Measurements from ENCODE around the gene PPP4R1.

The PPP4R1 gene

GRCh38 chr18:9563331-9563730 is 51.0 kb downstream of the PPP4R1 start:
- no peaks in the 10 kb centered on the region for H3K27me3 Mint-ChIP-seq
- H3K27ac Mint-ChIP-seq: peak overlapping the region; percentile 71
- intact Hi-C loops (cut with micrococcal nuclease): no loop called here
- peaks cover 69% of the 10 kb centered on the region for H3K36me3 Mint-ChIP-seq (ENCODE audit: low read depth)
- H3K4me1 Mint-ChIP-seq (ENCODE audit: low read depth): peaks cover 60% of the 10 kb centered on the region
- no peaks in the 10 kb centered on the region for H3K9me3 Mint-ChIP-seq
- no peak overlapping the region for H3K4me3 Mint-ChIP-seq

GRCh38 chr18:9562584-9562983 is 51.8 kb downstream of the PPP4R1 start:
- Mint-ChIP-seq H3K27ac (peak overlapping the region; percentile 71), H3K9me3 (no peaks in the 10 kb centered on the region), H3K27me3 (no peaks in the 10 kb centered on the region), H3K4me3 (peak overlapping the region; percentile 30), H3K4me1 (ENCODE audit: low read depth) (peaks cover 68% of the 10 kb centered on the region), H3K36me3 (ENCODE audit: low read depth) (peaks cover 72% of the 10 kb centered on the region)
- intact Hi-C loops (cut with micrococcal nuclease): no loop called here

GRCh38 chr18:9561759-9562158 is 52.6 kb downstream of the PPP4R1 start:
- no peaks in the 10 kb centered on the region for H3K27me3 Mint-ChIP-seq
- peaks cover 72% of the 10 kb centered on the region for H3K36me3 Mint-ChIP-seq (ENCODE audit: low read depth)
- H3K4me1 Mint-ChIP-seq (ENCODE audit: low read depth): peaks cover 70% of the 10 kb centered on the region
- no peaks in the 10 kb centered on the region for H3K9me3 Mint-ChIP-seq
- peak overlapping the region; percentile 71 for H3K27ac Mint-ChIP-seq
- intact Hi-C loops (cut with micrococcal nuclease): no loop called here
- H3K4me3 Mint-ChIP-seq: no peak overlapping the region

- Mint-ChIP-seq H3K27me3 (no peaks in the 10 kb centered on the region), H3K36me3 (ENCODE audit: low read depth) (peaks cover 78% of the 10 kb centered on the region), H3K4me1 (ENCODE audit: low read depth) (peaks cover 58% of the 10 kb centered on the region), H3K9me3 (no peaks in the 10 kb centered on the region), H3K4me3 (no peak overlapping the region), H3K27ac (no peak overlapping the region)
- intact Hi-C loops (cut with micrococcal nuclease): no loop called here
Observed at GRCh38 chr18:9559253-9559652, 55.1 kb downstream of the PPP4R1 start.

GRCh38 chr18:9558387-9559064 is 55.8 kb downstream of the PPP4R1 start:
- no peaks in the 10 kb centered on the region for H3K27me3 Mint-ChIP-seq
- no peaks in the 10 kb centered on the region for H3K9me3 Mint-ChIP-seq
- intact Hi-C loops (cut with micrococcal nuclease): no loop called here
- H3K27ac Mint-ChIP-seq: peak overlapping the region; percentile 85
- peak overlapping the region; percentile 15 for H3K4me3 Mint-ChIP-seq
- peaks cover 52% of the 10 kb centered on the region for H3K4me1 Mint-ChIP-seq (ENCODE audit: low read depth)
- H3K36me3 Mint-ChIP-seq (ENCODE audit: low read depth): peaks cover 86% of the 10 kb centered on the region

GRCh38 chr18:9557250-9557943 is 57.0 kb downstream of the PPP4R1 start:
- intact Hi-C loops (cut with micrococcal nuclease): no loop called here
- Mint-ChIP-seq H3K4me1 (ENCODE audit: low read depth) (peaks cover 40% of the 10 kb centered on the region), H3K27me3 (no peaks in the 10 kb centered on the region), H3K36me3 (ENCODE audit: low read depth) (peaks cover 89% of the 10 kb centered on the region), H3K27ac (no peak overlapping the region), H3K4me3 (no peak overlapping the region), H3K9me3 (no peaks in the 10 kb centered on the region)

GRCh38 chr18:9552616-9553015 is 61.7 kb downstream of the PPP4R1 start:
- intact Hi-C loops (cut with micrococcal nuclease): no loop called here
- no peaks in the 10 kb centered on the region for H3K9me3 Mint-ChIP-seq
- H3K36me3 Mint-ChIP-seq (ENCODE audit: low read depth): peaks cover 100% of the 10 kb centered on the region
- H3K4me1 Mint-ChIP-seq (ENCODE audit: low read depth): peaks cover 2% of the 10 kb centered on the region
- H3K27me3 Mint-ChIP-seq: no peaks in the 10 kb centered on the region
- no peak overlapping the region for H3K4me3 Mint-ChIP-seq
- no peak overlapping the region for H3K27ac Mint-ChIP-seq

- peaks cover 100% of the 10 kb centered on the region for H3K36me3 Mint-ChIP-seq (ENCODE audit: low read depth)
- no peaks in the 10 kb centered on the region for H3K27me3 Mint-ChIP-seq
- no peaks in the 10 kb centered on the region for H3K4me1 Mint-ChIP-seq (ENCODE audit: low read depth)
- no peak overlapping the region for H3K27ac Mint-ChIP-seq
- no peak overlapping the region for H3K4me3 Mint-ChIP-seq
- H3K9me3 Mint-ChIP-seq: no peaks in the 10 kb centered on the region
- intact Hi-C loops (cut with micrococcal nuclease): no loop called here
Observed at GRCh38 chr18:9552191-9552590, 62.2 kb downstream of the PPP4R1 start.

- Mint-ChIP-seq H3K27ac (no peak overlapping the region), H3K27me3 (no peaks in the 10 kb centered on the region), H3K36me3 (ENCODE audit: low read depth) (peaks cover 100% of the 10 kb centered on the region), H3K4me3 (no peak overlapping the region), H3K9me3 (no peaks in the 10 kb centered on the region), H3K4me1 (ENCODE audit: low read depth) (no peaks in the 10 kb centered on the region)
- intact Hi-C loops (cut with micrococcal nuclease): no loop called here
Observed at GRCh38 chr18:9550429-9550828, 63.9 kb downstream of the PPP4R1 start.

GRCh38 chr18:9549405-9549804 is 65.0 kb downstream of the PPP4R1 start:
- Mint-ChIP-seq H3K9me3 (no peaks in the 10 kb centered on the region), H3K4me1 (ENCODE audit: low read depth) (peaks cover 8% of the 10 kb centered on the region), H3K4me3 (no peak overlapping the region), H3K36me3 (ENCODE audit: low read depth) (peaks cover 97% of the 10 kb centered on the region), H3K27ac (no peak overlapping the region), H3K27me3 (no peaks in the 10 kb centered on the region)
- intact Hi-C loops (cut with micrococcal nuclease): no loop called here

- intact Hi-C loops (cut with micrococcal nuclease): no loop called here
- Mint-ChIP-seq H3K27ac (no peak overlapping the region), H3K36me3 (ENCODE audit: low read depth) (peaks cover 84% of the 10 kb centered on the region), H3K4me3 (no peak overlapping the region), H3K4me1 (ENCODE audit: low read depth) (peaks cover 22% of the 10 kb centered on the region), H3K27me3 (no peaks in the 10 kb centered on the region), H3K9me3 (no peaks in the 10 kb centered on the region)
Observed at GRCh38 chr18:9547782-9548181, 66.6 kb downstream of the PPP4R1 start.

GRCh38 chr18:9546468-9546867 is 67.9 kb downstream of the PPP4R1 start:
- intact Hi-C loops (cut with micrococcal nuclease): no loop called here
- Mint-ChIP-seq H3K4me3 (no peak overlapping the region), H3K9me3 (no peaks in the 10 kb centered on the region), H3K4me1 (ENCODE audit: low read depth) (peaks cover 22% of the 10 kb centered on the region), H3K27me3 (no peaks in the 10 kb centered on the region), H3K36me3 (ENCODE audit: low read depth) (peaks cover 70% of the 10 kb centered on the region), H3K27ac (no peak overlapping the region)

GRCh38 chr18:9545029-9545428 is 69.3 kb downstream of the PPP4R1 start:
- no peaks in the 10 kb centered on the region for H3K9me3 Mint-ChIP-seq
- peak overlapping the region; percentile 21 for H3K27ac Mint-ChIP-seq
- H3K4me3 Mint-ChIP-seq: no peak overlapping the region
- H3K4me1 Mint-ChIP-seq (ENCODE audit: low read depth): peaks cover 22% of the 10 kb centered on the region
- H3K36me3 Mint-ChIP-seq (ENCODE audit: low read depth): peaks cover 64% of the 10 kb centered on the region
- H3K27me3 Mint-ChIP-seq: no peaks in the 10 kb centered on the region
- intact Hi-C loops (cut with micrococcal nuclease): no loop called here

- Mint-ChIP-seq H3K36me3 (ENCODE audit: low read depth) (peaks cover 58% of the 10 kb centered on the region), H3K4me1 (ENCODE audit: low read depth) (peaks cover 22% of the 10 kb centered on the region), H3K4me3 (no peak overlapping the region), H3K27ac (no peak overlapping the region), H3K9me3 (no peaks in the 10 kb centered on the region), H3K27me3 (no peaks in the 10 kb centered on the region)
- intact Hi-C loops (cut with micrococcal nuclease): no loop called here
Observed at GRCh38 chr18:9542924-9543323, 71.4 kb downstream of the PPP4R1 start.

- Mint-ChIP-seq H3K27ac (no peak overlapping the region), H3K4me3 (no peak overlapping the region), H3K36me3 (ENCODE audit: low read depth) (peaks cover 59% of the 10 kb centered on the region), H3K9me3 (no peaks in the 10 kb centered on the region), H3K4me1 (ENCODE audit: low read depth) (peaks cover 19% of the 10 kb centered on the region), H3K27me3 (no peaks in the 10 kb centered on the region)
- intact Hi-C loops (cut with micrococcal nuclease): no loop called here
Observed at GRCh38 chr18:9539938-9540337, 74.4 kb downstream of the PPP4R1 start.
